ENCODE results near the gene GLI2.

DNA sequence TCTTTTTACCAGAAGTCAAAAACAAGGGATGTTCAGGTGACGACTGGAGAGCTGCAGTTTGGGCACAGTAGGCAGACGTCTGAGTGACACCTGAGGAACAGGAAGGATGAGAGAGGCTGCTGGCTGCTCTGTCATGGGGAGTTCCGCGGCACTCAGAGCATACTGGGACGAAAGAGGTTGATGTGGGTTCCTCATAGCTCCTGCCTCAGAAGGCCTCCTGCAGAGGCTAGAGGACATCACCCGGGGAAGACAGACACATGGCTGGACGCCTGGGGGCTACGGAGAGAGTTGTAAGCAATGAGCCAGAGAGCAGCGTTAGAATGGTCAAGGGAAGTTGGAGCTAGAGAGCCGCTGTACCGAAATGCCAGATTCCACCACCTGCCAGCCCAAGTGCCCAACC lies 45.1 kb upstream of the GLI2 start:
- TF ChIP-seq POLR2A (IDR thresholded peaks at IDR 0.05; ENCODE audit: extremely low read depth, insufficient read length): no peak
- TF ChIP-seq, protein P1, sequence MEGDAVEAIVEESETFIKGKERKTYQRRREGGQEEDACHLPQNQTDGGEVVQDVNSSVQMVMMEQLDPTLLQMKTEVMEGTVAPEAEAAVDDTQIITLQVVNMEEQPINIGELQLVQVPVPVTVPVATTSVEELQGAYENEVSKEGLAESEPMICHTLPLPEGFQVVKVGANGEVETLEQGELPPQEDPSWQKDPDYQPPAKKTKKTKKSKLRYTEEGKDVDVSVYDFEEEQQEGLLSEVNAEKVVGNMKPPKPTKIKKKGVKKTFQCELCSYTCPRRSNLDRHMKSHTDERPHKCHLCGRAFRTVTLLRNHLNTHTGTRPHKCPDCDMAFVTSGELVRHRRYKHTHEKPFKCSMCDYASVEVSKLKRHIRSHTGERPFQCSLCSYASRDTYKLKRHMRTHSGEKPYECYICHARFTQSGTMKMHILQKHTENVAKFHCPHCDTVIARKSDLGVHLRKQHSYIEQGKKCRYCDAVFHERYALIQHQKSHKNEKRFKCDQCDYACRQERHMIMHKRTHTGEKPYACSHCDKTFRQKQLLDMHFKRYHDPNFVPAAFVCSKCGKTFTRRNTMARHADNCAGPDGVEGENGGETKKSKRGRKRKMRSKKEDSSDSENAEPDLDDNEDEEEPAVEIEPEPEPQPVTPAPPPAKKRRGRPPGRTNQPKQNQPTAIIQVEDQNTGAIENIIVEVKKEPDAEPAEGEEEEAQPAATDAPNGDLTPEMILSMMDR (IDR thresholded peaks at IDR 0.05; ENCODE audit: low read depth, low read length): no peak
- no peak for TF ChIP-seq MYC (IDR thresholded peaks at IDR 0.05; ENCODE audit: low read depth, low read length)

All from NB4 (cell line).